AG10803 (cell line): ENCODE measurements around the gene ANKRD2.
A peak's percentile ranks its signal among the peaks of the same experiment; 100 is the strongest.

Experiments used
- DNase-seq: peaks from one replicate; pipeline ENCODE4 v3.0.0; 2010; ENCODE audit warnings: low read depth
- H3K4me3 ChIP-seq: 2 replicates; pipeline ENCODE4 v1.5.1; 2011; ENCODE audit warnings: mild to moderate bottlenecking, low read length, control low read depth
- CTCF ChIP-seq: conservative IDR thresholded peaks from 2 replicates; pipeline ENCODE4 v1.5.1; 2011; ENCODE audit warnings: mild to moderate bottlenecking, low read length, control low read depth, inconsistent platforms

Gene ANKRD2

GRCh38 chr10:97585439-97585811 lies 12.8 kb downstream of the ANKRD2 start:
- no peak for DNase-seq
- TF ChIP-seq CTCF = no peak
- no peak overlapping the region for H3K4me3 ChIP-seq

GRCh38 chr10:97587183-97587582 lies 14.6 kb downstream of the ANKRD2 start:
- no peak for TF ChIP-seq CTCF
- DNase-seq = no peak
- H3K4me3 ChIP-seq = no peak overlapping the region

GRCh38 chr10:97589479-97589878 lies 16.9 kb downstream of the ANKRD2 start, which contains the start of gene C10orf62:
Gene C10orf62 (plus strand): TSS chr10:97589721. CDS start chr10:97589898, 177 bp downstream.
- no peak for TF ChIP-seq CTCF
- no peak for DNase-seq

GRCh38 chr10:97590082-97590747 lies 17.6 kb downstream of the ANKRD2 start:
- no peak for TF ChIP-seq CTCF
- no peak overlapping the region for H3K4me3 ChIP-seq
- no peak for DNase-seq

More at GRCh38 chr10:97589479-97589878, 16.9 kb downstream of the ANKRD2 start, which contains the start of gene C10orf62:
- H3K4me3 ChIP-seq = no peak within 1 kb of the TSS

GRCh38 chr10:97590748-97591495 lies 18.3 kb downstream of the ANKRD2 start:
- no peak for TF ChIP-seq CTCF
- no peak overlapping the region for H3K4me3 ChIP-seq
- DNase-seq = no peak

- H3K4me3 ChIP-seq = no peak overlapping the region
- no peak for TF ChIP-seq CTCF
- peak; percentile 45 for DNase-seq
These were observed 20.8 kb downstream of the ANKRD2 start for GRCh38 chr10:97593421-97593820.
